ENCODE data around the gene CCDC7. TPM values are rescaled to one million over a fixed set of nuclear protein-coding genes. Genes with fewer than 3 reads are reported as not detected.
"Not testable (repeated sequence)": the region's sequence is repeated elsewhere in the genome, so short reads cannot be mapped to it uniquely, and the experiment has no call there.

CCDC7 gene
- polyA plus RNA-seq, 2 donors = 0.46 to 0.96 TPM

DNA sequence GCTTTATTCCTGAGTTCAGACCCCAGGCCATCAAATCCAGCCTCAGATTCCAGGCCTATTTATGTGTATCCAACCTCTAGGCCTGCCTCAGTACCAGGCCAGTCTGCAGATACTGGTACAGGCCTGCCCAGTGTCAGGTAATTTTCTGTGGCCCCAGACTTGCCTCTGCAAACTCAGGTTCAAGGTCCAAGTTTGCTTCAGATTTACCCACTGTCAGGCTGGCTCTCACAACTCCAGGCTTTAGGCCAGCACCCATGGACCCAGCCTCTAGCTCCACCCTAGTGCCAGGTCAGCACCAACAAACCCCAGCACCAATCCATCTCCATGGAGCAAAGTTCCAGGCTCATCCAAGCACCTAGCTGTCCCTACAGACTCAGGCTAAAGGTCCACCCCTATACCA is 342.4 kb downstream of the CCDC7 start:
- H3K4me1 ChIP-seq (ENCODE audit: control insufficient read depth in 2 of 2, insufficient read depth in 2 of 2, low read length in 1 of 2) = no peaks in the 10 kb centered on the region
- H3K4me3 ChIP-seq (ENCODE audit: low read depth in 1 of 2, low read length in 2 of 2) = no peak overlapping the region
- peaks cover 0 to 3% of the 10 kb centered on the region in 2 donors for H3K9me3 ChIP-seq (ENCODE audit: control insufficient read depth in 2 of 2, insufficient read depth in 1 of 2, low read depth in 1 of 2, low read length in 1 of 2)
- no peaks in the 10 kb centered on the region for H3K27me3 ChIP-seq (ENCODE audit: control insufficient read depth in 1 of 2, insufficient read depth in 2 of 2, low read length in 2 of 2)
- H3K36me3 ChIP-seq (ENCODE audit: control insufficient read depth in 2 of 2, insufficient read depth in 2 of 2, low read length in 1 of 2) = no peaks in the 10 kb centered on the region
- no peak overlapping the region for H3K27ac ChIP-seq (ENCODE audit: low read depth in 2 of 2, low read length in 1 of 2)

DNA sequence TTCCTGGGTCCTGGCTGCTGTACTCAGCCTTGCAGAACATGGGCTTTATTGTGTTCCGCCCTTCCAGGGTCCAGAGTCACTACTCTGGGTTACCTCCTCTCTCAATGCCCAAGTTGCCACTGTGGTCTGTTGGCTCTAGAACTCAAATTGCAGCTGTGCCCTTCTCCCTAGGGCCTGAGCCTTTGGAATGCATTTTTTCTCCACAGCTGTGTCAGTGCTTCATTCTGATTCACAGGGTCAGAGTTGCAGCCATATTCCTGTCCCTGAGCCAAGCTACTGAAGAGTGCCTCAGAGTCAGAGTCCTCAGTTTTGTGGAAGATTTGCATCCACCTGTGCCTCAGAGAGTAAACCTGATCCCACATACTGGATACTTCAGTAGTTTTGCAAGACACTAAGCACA is 344.5 kb downstream of the CCDC7 start:
- no peaks in the 10 kb centered on the region for H3K27me3 ChIP-seq (ENCODE audit: control insufficient read depth in 1 of 2, insufficient read depth in 2 of 2, low read length in 2 of 2)
- peaks cover 0 to 3% of the 10 kb centered on the region in 2 donors for H3K9me3 ChIP-seq (ENCODE audit: control insufficient read depth in 2 of 2, insufficient read depth in 1 of 2, low read depth in 1 of 2, low read length in 1 of 2)
- no peak overlapping the region for H3K27ac ChIP-seq (ENCODE audit: low read depth in 2 of 2, low read length in 1 of 2)
- H3K4me3 ChIP-seq (ENCODE audit: low read depth in 1 of 2, low read length in 2 of 2) = no peak overlapping the region
- no peaks in the 10 kb centered on the region for H3K36me3 ChIP-seq (ENCODE audit: control insufficient read depth in 2 of 2, insufficient read depth in 2 of 2, low read length in 1 of 2)
- 100% methylated on average over 1 of the region's 1 CpG for WGBS, 2 donors
- H3K4me1 ChIP-seq (ENCODE audit: control insufficient read depth in 2 of 2, insufficient read depth in 2 of 2, low read length in 1 of 2) = no peaks in the 10 kb centered on the region

DNA sequence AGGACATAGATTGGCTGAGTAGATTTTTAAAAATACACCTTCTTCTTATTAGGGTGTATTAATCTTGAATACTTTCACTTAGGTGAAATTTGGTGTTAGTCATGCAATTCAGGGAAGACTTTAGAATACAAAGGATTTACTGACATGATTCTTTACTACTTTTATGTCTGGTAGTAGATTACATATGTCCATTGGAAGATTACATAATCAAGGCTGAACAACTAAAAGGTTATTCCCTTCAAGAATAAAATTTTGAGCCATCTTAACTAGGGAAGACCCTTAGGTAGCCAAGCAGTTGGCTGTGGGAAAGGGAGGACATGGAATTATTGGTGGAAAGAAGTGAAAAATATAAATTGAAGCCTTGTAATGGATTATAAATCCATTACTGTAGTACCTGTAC is 347.1 kb downstream of the CCDC7 start:
- Histone ChIP-seq H3K36me3 (ENCODE audit: control insufficient read depth in 2 of 2, insufficient read depth in 2 of 2, low read length in 1 of 2) (no peaks in the 10 kb centered on the region), H3K27ac (ENCODE audit: low read depth in 2 of 2, low read length in 1 of 2) (no peak overlapping the region), H3K4me1 (ENCODE audit: control insufficient read depth in 2 of 2, insufficient read depth in 2 of 2, low read length in 1 of 2) (no peaks in the 10 kb centered on the region), H3K27me3 (ENCODE audit: control insufficient read depth in 1 of 2, insufficient read depth in 2 of 2, low read length in 2 of 2) (no peaks in the 10 kb centered on the region), H3K4me3 (ENCODE audit: low read depth in 1 of 2, low read length in 2 of 2) (no peak overlapping the region), H3K9me3 (ENCODE audit: control insufficient read depth in 2 of 2, insufficient read depth in 1 of 2, low read depth in 1 of 2, low read length in 1 of 2) (no peaks in the 10 kb centered on the region)

DNA sequence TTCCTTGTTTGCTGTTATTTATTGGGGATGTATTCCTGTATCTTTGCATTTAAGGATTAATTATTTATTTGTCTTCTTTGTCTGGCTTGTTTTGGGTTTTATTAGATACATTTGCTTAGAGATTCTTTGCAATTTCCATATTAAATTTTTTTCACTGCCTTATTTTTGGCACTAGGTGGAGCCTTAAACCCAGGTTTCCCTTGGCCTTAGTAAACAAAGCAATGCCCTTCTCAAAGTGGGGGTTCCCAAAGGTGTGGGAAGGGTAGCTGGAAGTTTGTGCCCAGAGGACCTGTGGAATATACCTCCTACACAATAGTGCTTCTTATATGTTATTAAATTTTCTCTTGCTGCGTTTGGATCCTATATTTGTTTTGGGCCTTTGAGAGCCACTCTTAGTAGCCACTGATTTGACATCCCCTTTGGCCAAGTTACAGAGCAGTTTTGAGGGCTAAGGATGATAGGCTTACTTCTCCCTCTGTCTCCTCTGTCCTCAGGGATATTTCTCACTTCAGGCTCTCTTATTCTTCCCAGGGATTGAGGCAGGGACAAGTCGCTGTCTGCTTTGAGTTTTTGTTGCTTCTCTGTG is 349.8 kb downstream of the CCDC7 start:
- H3K9me3 ChIP-seq (ENCODE audit: control insufficient read depth in 2 of 2, insufficient read depth in 1 of 2, low read depth in 1 of 2, low read length in 1 of 2) = no peaks in the 10 kb centered on the region
- H3K27ac ChIP-seq (ENCODE audit: low read depth in 2 of 2, low read length in 1 of 2) = no peak overlapping the region
- no peaks in the 10 kb centered on the region for H3K27me3 ChIP-seq (ENCODE audit: control insufficient read depth in 1 of 2, insufficient read depth in 2 of 2, low read length in 2 of 2)
- WGBS, 2 donors = 65 to 67% methylated on average over 2 of the region's 2 CpGs
- H3K36me3 ChIP-seq (ENCODE audit: control insufficient read depth in 2 of 2, insufficient read depth in 2 of 2, low read length in 1 of 2) = no peaks in the 10 kb centered on the region
- H3K4me1 ChIP-seq (ENCODE audit: control insufficient read depth in 2 of 2, insufficient read depth in 2 of 2, low read length in 1 of 2) = no peaks in the 10 kb centered on the region
- H3K4me3 ChIP-seq (ENCODE audit: low read depth in 1 of 2, low read length in 2 of 2) = no peak overlapping the region

DNA sequence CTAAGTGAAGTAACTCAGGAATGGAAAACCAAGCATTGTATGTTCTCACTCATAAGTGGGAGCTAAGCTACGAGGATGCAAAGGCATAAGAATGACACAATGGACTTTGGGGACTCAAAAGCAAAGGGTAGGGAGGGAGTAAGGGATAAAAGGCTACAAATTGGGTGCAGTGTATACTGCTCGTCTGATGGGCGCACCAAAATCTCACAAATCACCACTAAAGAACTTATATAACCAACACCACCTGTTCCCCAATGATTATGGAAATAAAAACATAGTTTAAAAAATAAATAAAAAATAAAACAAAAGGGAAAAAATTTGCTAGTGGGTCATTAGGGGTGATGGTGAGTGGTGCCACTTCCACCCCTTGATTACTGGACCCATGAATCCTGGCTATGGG is 351.5 kb downstream of the CCDC7 start:
- H3K4me3 ChIP-seq (ENCODE audit: low read depth in 1 of 2, low read length in 2 of 2); H3K4me1 ChIP-seq (ENCODE audit: control insufficient read depth in 2 of 2, insufficient read depth in 2 of 2, low read length in 1 of 2); H3K27ac ChIP-seq (ENCODE audit: low read depth in 2 of 2, low read length in 1 of 2); H3K9me3 ChIP-seq (ENCODE audit: control insufficient read depth in 2 of 2, insufficient read depth in 1 of 2, low read depth in 1 of 2, low read length in 1 of 2); H3K27me3 ChIP-seq (ENCODE audit: control insufficient read depth in 1 of 2, insufficient read depth in 2 of 2, low read length in 2 of 2); H3K36me3 ChIP-seq (ENCODE audit: control insufficient read depth in 2 of 2, insufficient read depth in 2 of 2, low read length in 1 of 2): not testable (repeated sequence)
- 87 to 91% methylated on average over 3 of the region's 3 CpGs for WGBS, 2 donors

DNA sequence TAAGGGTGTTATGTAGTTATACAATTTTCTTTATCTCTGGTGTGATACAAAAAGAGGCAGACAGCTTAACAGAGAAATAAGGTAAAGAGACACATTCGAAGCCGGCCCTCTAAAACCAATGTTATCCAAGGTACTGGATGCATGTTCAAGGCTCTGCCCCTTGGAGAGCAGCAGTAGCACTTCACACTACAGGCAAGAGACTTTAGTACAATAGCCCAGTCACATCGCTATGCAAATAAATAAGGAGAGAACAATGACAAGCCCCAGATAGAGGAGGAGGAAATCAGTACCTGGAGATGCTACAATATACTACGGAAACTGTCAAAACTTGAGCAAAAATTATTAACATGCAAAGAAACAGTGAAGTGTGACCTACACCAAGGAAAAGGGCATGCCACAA is 401.0 kb downstream of the CCDC7 start:
- H3K27me3 ChIP-seq (ENCODE audit: control insufficient read depth in 1 of 2, insufficient read depth in 2 of 2, low read length in 2 of 2) = no peaks in the 10 kb centered on the region
- no peaks in the 10 kb centered on the region for H3K9me3 ChIP-seq (ENCODE audit: control insufficient read depth in 2 of 2, insufficient read depth in 1 of 2, low read depth in 1 of 2, low read length in 1 of 2)
- 80 to 84% methylated on average over 4 of the region's 4 CpGs for WGBS, 2 donors
- H3K27ac ChIP-seq (ENCODE audit: low read depth in 2 of 2, low read length in 1 of 2) = no peak overlapping the region
- H3K4me3 ChIP-seq (ENCODE audit: low read depth in 1 of 2, low read length in 2 of 2) = no peak overlapping the region
- no peaks in the 10 kb centered on the region for H3K36me3 ChIP-seq (ENCODE audit: control insufficient read depth in 2 of 2, insufficient read depth in 2 of 2, low read length in 1 of 2)
- H3K4me1 ChIP-seq (ENCODE audit: control insufficient read depth in 2 of 2, insufficient read depth in 2 of 2, low read length in 1 of 2) = no peaks in the 10 kb centered on the region

DNA sequence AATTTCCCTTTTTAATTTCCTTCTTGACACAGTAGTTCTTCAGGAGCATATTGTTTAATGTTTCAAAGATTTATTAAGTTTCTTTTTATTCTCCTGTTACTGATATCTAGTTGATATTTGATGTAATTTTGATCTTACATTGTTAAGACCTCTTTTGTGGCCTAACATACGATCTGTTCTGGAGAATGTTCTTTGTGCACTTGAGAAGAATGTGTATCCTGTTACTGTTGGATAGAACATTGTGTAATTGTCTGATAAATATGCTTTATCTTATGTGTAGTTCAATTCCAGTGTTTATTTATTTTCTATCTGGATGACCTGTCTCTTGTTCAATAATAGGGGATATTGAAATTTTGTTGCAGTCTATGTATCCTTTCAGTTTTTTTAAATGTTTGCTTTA is 405.4 kb downstream of the CCDC7 start:
- 0 to 7% methylated on average over 1 of the region's 1 CpG for WGBS, 2 donors
- Histone ChIP-seq H3K4me3 (ENCODE audit: low read depth in 1 of 2, low read length in 2 of 2) (no peak overlapping the region), H3K9me3 (ENCODE audit: control insufficient read depth in 2 of 2, insufficient read depth in 1 of 2, low read depth in 1 of 2, low read length in 1 of 2) (peaks cover 0 to under 1% of the 10 kb centered on the region in 2 donors), H3K4me1 (ENCODE audit: control insufficient read depth in 2 of 2, insufficient read depth in 2 of 2, low read length in 1 of 2) (no peaks in the 10 kb centered on the region), H3K27me3 (ENCODE audit: control insufficient read depth in 1 of 2, insufficient read depth in 2 of 2, low read length in 2 of 2) (no peaks in the 10 kb centered on the region), H3K27ac (ENCODE audit: low read depth in 2 of 2, low read length in 1 of 2) (no peak overlapping the region), H3K36me3 (ENCODE audit: control insufficient read depth in 2 of 2, insufficient read depth in 2 of 2, low read length in 1 of 2) (no peaks in the 10 kb centered on the region)

DNA sequence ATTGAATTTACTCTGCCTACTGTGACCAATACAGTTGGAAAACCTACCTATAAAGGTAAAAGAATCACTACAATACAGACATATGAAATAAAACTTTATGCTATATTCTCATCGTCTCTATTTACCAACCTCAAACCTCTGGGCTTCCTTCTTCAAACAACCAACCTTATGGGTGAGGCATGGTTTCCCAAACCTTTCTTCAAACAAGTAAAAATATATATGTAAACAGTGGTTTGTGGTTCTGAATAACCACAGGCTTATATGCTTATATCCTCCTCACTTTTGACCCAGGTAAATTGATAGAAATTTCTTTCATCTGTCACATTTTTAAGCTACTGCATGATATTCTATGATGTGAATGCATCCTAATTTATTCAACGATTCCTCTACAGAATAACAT is 408.5 kb downstream of the CCDC7 start:
- Histone ChIP-seq H3K4me1 (ENCODE audit: control insufficient read depth in 2 of 2, insufficient read depth in 2 of 2, low read length in 1 of 2) (no peaks in the 10 kb centered on the region), H3K27ac (ENCODE audit: low read depth in 2 of 2, low read length in 1 of 2) (no peak overlapping the region), H3K4me3 (ENCODE audit: low read depth in 1 of 2, low read length in 2 of 2) (no peak overlapping the region), H3K27me3 (ENCODE audit: control insufficient read depth in 1 of 2, insufficient read depth in 2 of 2, low read length in 2 of 2) (no peaks in the 10 kb centered on the region), H3K9me3 (ENCODE audit: control insufficient read depth in 2 of 2, insufficient read depth in 1 of 2, low read depth in 1 of 2, low read length in 1 of 2) (peaks cover 0 to 3% of the 10 kb centered on the region in 2 donors), H3K36me3 (ENCODE audit: control insufficient read depth in 2 of 2, insufficient read depth in 2 of 2, low read length in 1 of 2) (no peaks in the 10 kb centered on the region)
- 80 to 85% methylated on average over 2 of the region's 2 CpGs for WGBS, 2 donors

DNA sequence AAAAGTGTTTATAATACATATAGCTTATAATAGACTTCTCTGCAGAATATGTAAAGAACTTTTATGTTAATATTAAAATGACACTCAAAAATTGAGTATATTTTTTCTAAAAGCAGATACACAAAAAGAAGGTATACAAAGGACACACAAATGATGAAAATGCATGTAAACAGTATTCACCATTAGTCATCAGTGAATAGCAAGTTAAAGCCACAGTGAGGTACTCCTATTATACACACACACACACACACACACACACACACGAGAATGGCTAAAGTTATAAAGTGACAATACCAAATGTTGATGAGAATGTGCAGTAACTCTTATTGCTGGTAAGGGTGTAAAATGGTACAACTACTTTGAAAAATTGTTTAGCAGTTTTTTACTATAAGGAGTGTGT is 419.2 kb downstream of the CCDC7 start:
- no peaks in the 10 kb centered on the region for H3K9me3 ChIP-seq (ENCODE audit: control insufficient read depth in 2 of 2, insufficient read depth in 1 of 2, low read depth in 1 of 2, low read length in 1 of 2)
- H3K36me3 ChIP-seq (ENCODE audit: control insufficient read depth in 2 of 2, insufficient read depth in 2 of 2, low read length in 1 of 2) = no peaks in the 10 kb centered on the region
- H3K27me3 ChIP-seq (ENCODE audit: control insufficient read depth in 1 of 2, insufficient read depth in 2 of 2, low read length in 2 of 2) = no peaks in the 10 kb centered on the region
- no peak overlapping the region for H3K27ac ChIP-seq (ENCODE audit: low read depth in 2 of 2, low read length in 1 of 2)
- 74 to 79% methylated on average over 1 of the region's 1 CpG for WGBS, 2 donors
- H3K4me3 ChIP-seq (ENCODE audit: low read depth in 1 of 2, low read length in 2 of 2) = no peak overlapping the region
- no peaks in the 10 kb centered on the region for H3K4me1 ChIP-seq (ENCODE audit: control insufficient read depth in 2 of 2, insufficient read depth in 2 of 2, low read length in 1 of 2)

DNA sequence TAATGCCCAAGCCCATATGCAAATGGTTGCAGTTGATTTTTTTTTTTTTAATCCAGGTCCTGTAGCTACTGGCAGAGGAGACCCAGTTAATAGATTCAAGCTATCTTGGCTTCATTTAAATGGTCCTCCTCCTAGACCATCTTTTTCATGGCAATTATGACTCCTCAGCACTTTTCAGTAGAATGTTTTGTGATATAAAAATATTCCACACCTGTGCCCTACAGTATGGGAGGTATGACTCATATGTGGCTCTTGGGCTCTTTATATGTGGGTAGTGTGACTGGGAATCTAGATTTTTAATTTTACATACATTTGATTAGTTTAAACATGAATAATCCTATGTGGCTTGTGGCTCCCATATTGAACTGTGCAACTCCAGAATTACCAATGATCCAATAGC is 432.0 kb downstream of the CCDC7 start:
- Histone ChIP-seq H3K4me3 (ENCODE audit: low read depth in 1 of 2, low read length in 2 of 2) (no peak overlapping the region), H3K27me3 (ENCODE audit: control insufficient read depth in 1 of 2, insufficient read depth in 2 of 2, low read length in 2 of 2) (no peaks in the 10 kb centered on the region), H3K9me3 (ENCODE audit: control insufficient read depth in 2 of 2, insufficient read depth in 1 of 2, low read depth in 1 of 2, low read length in 1 of 2) (no peaks in the 10 kb centered on the region), H3K4me1 (ENCODE audit: control insufficient read depth in 2 of 2, insufficient read depth in 2 of 2, low read length in 1 of 2) (no peaks in the 10 kb centered on the region), H3K27ac (ENCODE audit: low read depth in 2 of 2, low read length in 1 of 2) (no peak overlapping the region), H3K36me3 (ENCODE audit: control insufficient read depth in 2 of 2, insufficient read depth in 2 of 2, low read length in 1 of 2) (no peaks in the 10 kb centered on the region)
